ENCODE data around the gene IL23R.

GRCh38 chr1:67224856-67225255 lies 58.6 kb downstream of the IL23R start:
- TF ChIP-seq EZH2 (IDR thresholded peaks at IDR 0.05) (no peak), POLR2AphosphoS5 (IDR thresholded peaks at IDR 0.05; ENCODE audit: borderline replicate concordance, low read depth, low read length) (no peak)
